Colonic mucosa (tissue), 4 donors: ENCODE measurements around the gene ERN1. TPM values are rescaled to one million over a fixed set of nuclear protein-coding genes. Genes with fewer than 3 reads are reported as not detected.

Source experiments
- DNase-seq: peaks from one replicate; pipeline ENCODE4 v3.0.0-alpha.2; 2020
- H3K27ac ChIP-seq: fragments of 200-600 bp; one replicate; pipeline ENCODE4 v1.8.0; 2021
- H3K27me3 ChIP-seq: fragments of 200-600 bp; one replicate; pipeline ENCODE4 v1.8.0; 2021
- H3K36me3 ChIP-seq: fragments of 200-600 bp; one replicate; pipeline ENCODE4 v1.8.0; 2021
- H3K4me1 ChIP-seq: fragments of 200-600 bp; one replicate; pipeline ENCODE4 v1.8.0; 2021; ENCODE audit warnings: mild to moderate bottlenecking
- H3K4me3 ChIP-seq: fragments of 200-600 bp; one replicate; pipeline ENCODE4 v1.8.0; 2021
- H3K9ac ChIP-seq, 2 donors: one replicate each; pipeline ENCODE4 v1.7.0; 2013; ENCODE audit warnings: control low read depth in 2 of 2, low read depth in 2 of 2, low read length in 2 of 2
- H3K9me3 ChIP-seq: fragments of 200-600 bp; one replicate; pipeline ENCODE4 v1.8.0; 2021
- CTCF ChIP-seq: fragments of 200-600 bp; IDR thresholded peaks from one replicate; pipeline ENCODE4 v1.8.0; 2022; ENCODE audit warnings: antibody characterized with exemption, mild to moderate bottlenecking
- intact Hi-C: fragments of 100-400 bp; cut with DNase I; formaldehyde crosslinking; loops from one replicate; pipeline ENCODE4 v1.14.1; 2022
- total RNA-seq, 2 donors: library from RNA; stranded (reverse); fragmentation: NEBNext Ultra II Directional in 1 of 2; extraction: Animal tissue kit (Norgen Biotek cat#: 25700) in 1 of 2; gene quantifications; one replicate each; pipeline ENCODE4 v1.2.1, GENCODE V29; 2021
- donor health status: healthy.
- donor health status: DM: no; HTN: no; CAD: no.
- donor health status: DM: no; HTN: no; CAD: no.

Gene ERN1
- total RNA-seq, 2 donors from 2014 or later = 19.2 to 19.6 TPM

GRCh38 chr17:64063088-64063487 lies 66.9 kb downstream of the ERN1 start:
- TF ChIP-seq CTCF = no peak
- Histone ChIP-seq H3K27ac (no peak overlapping the region), H3K36me3 (no peaks in the 10 kb centered on the region), H3K4me1 (no peaks in the 10 kb centered on the region), H3K4me3 (no peak overlapping the region), H3K9ac (no peak overlapping the region), H3K27me3 (no peaks in the 10 kb centered on the region), H3K9me3 (no peaks in the 10 kb centered on the region)
- intact Hi-C loops = loop anchor here (2.0 to 5.0 kb wide), 2 partner anchors 70 to 219 kb away; no protein-coding TSS in a partner anchor
- no peak for DNase-seq

- H3K27ac ChIP-seq = no peak overlapping the region
- no peak overlapping the region for H3K9ac ChIP-seq
Measured at GRCh38 chr17:64061178-64061898, 68.6 kb downstream of the ERN1 start.

GRCh38 chr17:64060331-64060730 lies 69.6 kb downstream of the ERN1 start:
- Histone ChIP-seq H3K9ac (no peak overlapping the region), H3K4me3 (no peak overlapping the region), H3K36me3 (no peaks in the 10 kb centered on the region), H3K27ac (no peak overlapping the region), H3K4me1 (no peaks in the 10 kb centered on the region), H3K9me3 (no peaks in the 10 kb centered on the region), H3K27me3 (no peaks in the 10 kb centered on the region)
- no peak for DNase-seq
- intact Hi-C loops = loop anchor here (5.0 kb wide), 1 partner anchor 222 kb away; no protein-coding TSS in a partner anchor
- TF ChIP-seq CTCF = no peak

More at GRCh38 chr17:64061178-64061898, 68.6 kb downstream of the ERN1 start:
- Histone ChIP-seq H3K27me3 (no peaks in the 10 kb centered on the region), H3K4me1 (no peaks in the 10 kb centered on the region), H3K4me3 (no peak overlapping the region), H3K9me3 (no peaks in the 10 kb centered on the region), H3K36me3 (no peaks in the 10 kb centered on the region)
- no peak for TF ChIP-seq CTCF
- intact Hi-C loops = loop anchor here (5.0 kb wide), 1 partner anchor 221 kb away; no protein-coding TSS in a partner anchor
- no peak for DNase-seq

GRCh38 chr17:64059756-64060155 lies 70.2 kb downstream of the ERN1 start:
- no peak overlapping the region for H3K4me3 ChIP-seq
- no peak overlapping the region for H3K9ac ChIP-seq
- no peaks in the 10 kb centered on the region for H3K27me3 ChIP-seq
- no peaks in the 10 kb centered on the region for H3K9me3 ChIP-seq
- no peak for DNase-seq
- intact Hi-C loops = loop anchor here (5.0 kb wide), 1 partner anchor 223 kb away; no protein-coding TSS in a partner anchor
- H3K4me1 ChIP-seq = no peaks in the 10 kb centered on the region
- no peaks in the 10 kb centered on the region for H3K36me3 ChIP-seq
- no peak for TF ChIP-seq CTCF
- no peak overlapping the region for H3K27ac ChIP-seq

GRCh38 chr17:64058621-64059020 lies 71.3 kb downstream of the ERN1 start:
- intact Hi-C loops = no loop called here
- H3K36me3 ChIP-seq = no peaks in the 10 kb centered on the region

More at GRCh38 chr17:64058621-64059020, 71.3 kb downstream of the ERN1 start:
- Histone ChIP-seq H3K27me3 (no peaks in the 10 kb centered on the region), H3K4me3 (no peak overlapping the region), H3K27ac (no peak overlapping the region), H3K4me1 (no peaks in the 10 kb centered on the region), H3K9ac (no peak overlapping the region), H3K9me3 (no peaks in the 10 kb centered on the region)
- DNase-seq = no peak
- no peak for TF ChIP-seq CTCF
